GM12878 (cell line): ENCODE measurements around the gene SNURF. TPM values are rescaled to one million over a fixed set of nuclear protein-coding genes. Genes with fewer than 3 reads are reported as not detected.

Source experiments
- ATAC-seq: fragments of 200-7000 bp; cut with Tn5 transposase; 3 replicates; pipeline ENCODE4 v1.9.1; 2020; ENCODE audit warnings: mild to moderate bottlenecking, moderate library complexity
- BruUV-seq: library from RNA; stranded (reverse); fragments of 400-500 nt; replicated peaks from 2 replicates; lab custom pipeline; 2021; lab: Mats Ljungman, UMichigan
- CTCF ChIA-PET: fragments of 300-600 bp; sonication (Branson Sonifier 250); formaldehyde crosslinking; extraction: SDS; loops from one replicate; lab custom pipeline; 2021; ENCODE audit warnings: inconsistent platforms; lab: Yijun Ruan, JAX
- POLR2A ChIA-PET: fragments of 350-600 bp; formaldehyde crosslinking; extraction: SDS; loops from one replicate; lab custom pipeline; 2021; ENCODE audit warnings: inconsistent platforms; lab: Charles Lee
- RAD21 ChIA-PET: fragments of 300-600 bp; sonication (Branson Sonifier 250); formaldehyde crosslinking; loops from one replicate; lab custom pipeline; 2023; ENCODE audit warnings: antibody characterized with exemption; ENCODE audit not compliant: unreplicated experiment; lab: Charles Lee
- SMC1A ChIA-PET: fragments of 300-600 bp; sonication (Branson Sonifier 250); formaldehyde crosslinking; loops from one replicate; lab custom pipeline; 2023; ENCODE audit not compliant: unreplicated experiment, uncharacterized antibody; lab: Charles Lee
- DNase-seq: peaks from one replicate; pipeline ENCODE4 v3.0.0-alpha.2; 2011; ENCODE audit warnings: low read depth, low spot score
- FAIRE-seq: peaks from 3 replicates; lab custom pipeline; 2011; peaks lifted over from hg19 to GRCh38; lab: Jason Lieb, UNC
- H2AFZ ChIP-seq: 2 replicates; pipeline ENCODE4 v1.6.0; 2011; ENCODE audit warnings: low read depth, low read length, control low read depth; ENCODE audit not compliant: control insufficient read depth
- H3K27ac ChIP-seq: 2 replicates; pipeline ENCODE4 v1.5.1; 2011; ENCODE audit warnings: control low read depth; ENCODE audit not compliant: control insufficient read depth, insufficient read depth
- H3K27me3 ChIP-seq, 2 experiments: replicated peaks in 1 of 2; 2 replicates each; pipeline versions ENCODE4 v1.6.0 to v1.6.1; 2011; ENCODE audit warnings: low read length in 1 of 2; ENCODE audit not compliant: control insufficient read depth in 2 of 2, insufficient read depth in 2 of 2
- H3K36me3 ChIP-seq, 2 experiments: 2 replicates each; pipeline ENCODE4 v1.5.1; 2011; ENCODE audit warnings: low read length in 1 of 2; ENCODE audit not compliant: control insufficient read depth in 2 of 2, insufficient read depth in 2 of 2
- H3K4me1 ChIP-seq: 2 replicates; pipeline ENCODE4 v1.6.1; 2011; ENCODE audit warnings: mild to moderate bottlenecking, low read length, moderate library complexity, mixed read lengths; ENCODE audit not compliant: control insufficient read depth, insufficient read depth
- H3K4me2 ChIP-seq: 2 replicates; pipeline ENCODE4 v1.6.0; 2011; ENCODE audit warnings: control low read depth; ENCODE audit not compliant: control insufficient read depth, insufficient read depth
- H3K4me3 ChIP-seq: fragments of 200-600 bp; sonication (generic); 2 replicates; pipeline ENCODE4 v1.5.1; 2016
- H3K79me2 ChIP-seq: 2 replicates; pipeline ENCODE4 v1.6.0; 2011; ENCODE audit warnings: low read length; ENCODE audit not compliant: control insufficient read depth, insufficient read depth
- H3K9ac ChIP-seq: 2 replicates; pipeline ENCODE4 v1.8.0; 2011; ENCODE audit warnings: low read length, control low read depth, mixed read lengths; ENCODE audit not compliant: control insufficient read depth, insufficient read depth
- H3K9me3 ChIP-seq: replicated peaks from 3 replicates; pipeline ENCODE4 v1.5.1; 2011; ENCODE audit warnings: mild to moderate bottlenecking, low read length; ENCODE audit not compliant: control insufficient read depth, insufficient read depth
- H4K20me1 ChIP-seq: 2 replicates; pipeline ENCODE4 v1.6.0; 2011; ENCODE audit not compliant: control insufficient read depth, insufficient read depth
- BACH1 ChIP-seq: fragments of 450-650 bp; IDR thresholded peaks from 2 replicates; pipeline ENCODE4 v1.6.1; 2017; ENCODE audit warnings: mild to moderate bottlenecking, borderline replicate concordance
- CBX3 ChIP-seq: fragments of 200-600 bp; sonication (generic); IDR thresholded peaks from 2 replicates; pipeline ENCODE4 v1.6.1; 2016; ENCODE audit warnings: low read depth, borderline replicate concordance
- KDM1A ChIP-seq: fragments of 200-600 bp; sonication (generic); IDR thresholded peaks from 2 replicates; pipeline ENCODE4 v1.6.1; 2016; ENCODE audit warnings: borderline replicate concordance
- RAD21 ChIP-seq: IDR thresholded peaks from 2 replicates; pipeline ENCODE4 v1.6.1; 2011; ENCODE audit warnings: mild to moderate bottlenecking, low read depth, low read length, moderate library complexity; ENCODE audit not compliant: insufficient read depth
- RAD51 ChIP-seq: fragments of 450-650 bp; IDR thresholded peaks from 2 replicates; pipeline ENCODE4 v1.6.1; 2016; ENCODE audit warnings: moderate library complexity, mild to moderate bottlenecking, inconsistent platforms
- WRNIP1 ChIP-seq: IDR thresholded peaks from 2 replicates; pipeline ENCODE4 v1.6.1; 2011; ENCODE audit warnings: low read depth, low read length, improper control_type of control experiment, borderline replicate concordance
- ZNF687 ChIP-seq: fragments of 450-650 bp; IDR thresholded peaks from 2 replicates; pipeline ENCODE4 v1.6.1; 2017; ENCODE audit warnings: mild to moderate bottlenecking, moderate library complexity
- WGBS: methylation state at CpG from one replicate; pipeline ENCODE4 v1.1.6; 2016; ENCODE audit warnings: low lambda C conversion rate; ENCODE audit not compliant: insufficient replicate concordance, insufficient coverage; ENCODE audit errors: missing lambda C conversion rate; 5-methylcytosine and 5-hydroxymethylcytosine counted together
- in situ Hi-C: fragments of 300-500 bp; cut with MboI; formaldehyde crosslinking; loops from 9 replicates; pipeline ENCODE4 v1.14.3; 2018; ENCODE audit warnings: mixed read lengths
- intact Hi-C: fragments of 100-400 bp; cut with micrococcal nuclease; formaldehyde crosslinking; loops from one replicate; pipeline ENCODE4 v1.14.2; 2022; ENCODE audit not compliant: unreplicated experiment
- polyA plus RNA-seq, 11 experiments: library from polyadenylated mRNA; depleted of rRNA in 4 of 11; unstranded in 6 of 11; stranded (reverse) in 5 of 11; fragments of >200 nt; fragmentation: Nextera tagmentation in 4 of 11; fragmentation: Illumina TruSeq in 1 of 11; extraction: Ambion mirVana in 4 of 11; extraction: Trizol in 1 of 11; gene quantifications; 1 replicate in 1 of 11; 2 replicates in 10 of 11; pipeline versions ENCODE4 v1.2.1 to v1.2.3, GENCODE V29; 2011 to 2016; ENCODE audit warnings: inconsistent platforms in 2 of 11, missing spikeins in 2 of 11, low read depth in 1 of 11
- total RNA-seq, 4 experiments: library from RNA; depleted of rRNA in 3 of 4; stranded (reverse); fragments of >200 nt in 3 of 4; fragmentation: Illumina TruSeq in 1 of 4; extraction: Trizol in 1 of 4; gene quantifications; 2 replicates each; pipeline versions ENCODE4 v1.2.1 to v1.2.3, GENCODE V29; 2013 to 2021
- TF ChIP-seq, protein P1 (sequence below), 3 experiments: IDR thresholded peaks in 2 of 3; conservative IDR thresholded peaks in 1 of 3; 2 replicates each; pipeline ENCODE4 v1.5.1; 2011; ENCODE audit warnings: low read depth in 3 of 3, low read length in 3 of 3, mild to moderate bottlenecking in 3 of 3, control low read depth in 2 of 3, moderate library complexity in 2 of 3, inconsistent platforms in 1 of 3, mixed read lengths in 1 of 3; ENCODE audit not compliant: control insufficient read depth in 2 of 3, insufficient read depth in 1 of 3; ENCODE audit errors: extremely low read depth in 1 of 3
- TF ChIP-seq, protein P2 (sequence below): fragments of 450-650 bp; IDR thresholded peaks from 2 replicates; pipeline ENCODE4 v1.6.1; 2016; ENCODE audit warnings: mild to moderate bottlenecking
- TF ChIP-seq, protein P3 (sequence below): fragments of 150-350 bp; IDR thresholded peaks from 2 replicates; pipeline ENCODE4 v1.6.1; 2014; ENCODE audit warnings: mild to moderate bottlenecking, low read depth, low read length

Gene SNURF
- total and polyA plus RNA-seq, 10 of the 15 experiments (the other 5 are each of a cell fraction or from before 2014, with no cell fraction given), result 2.6 to 25.4 (median 8.9) TPM

- DNase-seq (no peak), FAIRE-seq (no peak)
- Histone ChIP-seq H2AFZ (no peak overlapping the region), H3K4me2 (no peak overlapping the region), H3K9ac (no peak overlapping the region), H3K4me1 (no peaks in the 10 kb centered on the region), H3K27ac (no peak overlapping the region), H3K36me3 (peaks cover 0 to 3% of the 10 kb centered on the region in 2 experiments; a peak in 3 of 4 replicates), H3K27me3 (no peaks in the 10 kb centered on the region), H4K20me1 (no peaks in the 10 kb centered on the region)
- in situ Hi-C loops, result no loop called here
- CTCF ChIA-PET, result no interaction called here
- 23% methylated on average over 3 of the region's 3 CpGs for WGBS
- intact Hi-C loops, result no loop called here
- TF ChIP-seq, protein P1, sequence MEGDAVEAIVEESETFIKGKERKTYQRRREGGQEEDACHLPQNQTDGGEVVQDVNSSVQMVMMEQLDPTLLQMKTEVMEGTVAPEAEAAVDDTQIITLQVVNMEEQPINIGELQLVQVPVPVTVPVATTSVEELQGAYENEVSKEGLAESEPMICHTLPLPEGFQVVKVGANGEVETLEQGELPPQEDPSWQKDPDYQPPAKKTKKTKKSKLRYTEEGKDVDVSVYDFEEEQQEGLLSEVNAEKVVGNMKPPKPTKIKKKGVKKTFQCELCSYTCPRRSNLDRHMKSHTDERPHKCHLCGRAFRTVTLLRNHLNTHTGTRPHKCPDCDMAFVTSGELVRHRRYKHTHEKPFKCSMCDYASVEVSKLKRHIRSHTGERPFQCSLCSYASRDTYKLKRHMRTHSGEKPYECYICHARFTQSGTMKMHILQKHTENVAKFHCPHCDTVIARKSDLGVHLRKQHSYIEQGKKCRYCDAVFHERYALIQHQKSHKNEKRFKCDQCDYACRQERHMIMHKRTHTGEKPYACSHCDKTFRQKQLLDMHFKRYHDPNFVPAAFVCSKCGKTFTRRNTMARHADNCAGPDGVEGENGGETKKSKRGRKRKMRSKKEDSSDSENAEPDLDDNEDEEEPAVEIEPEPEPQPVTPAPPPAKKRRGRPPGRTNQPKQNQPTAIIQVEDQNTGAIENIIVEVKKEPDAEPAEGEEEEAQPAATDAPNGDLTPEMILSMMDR (IDR thresholded peaks at IDR 0.05 in 2 of 3, conservative IDR thresholded peaks at IDR 0.05 in 1 of 3; ENCODE audit: control insufficient read depth in 2 of 3, extremely low read depth in 1 of 3, insufficient read depth in 1 of 3, low read depth in 3 of 3, low read length in 3 of 3), result no peak
- TF ChIP-seq RAD51 (no peak), ZNF687 (no peak), KDM1A (no peak), BACH1 (no peak), CBX3 (no peak), WRNIP1 (no peak), RAD21 (no peak)
- TF ChIP-seq, protein P2, sequence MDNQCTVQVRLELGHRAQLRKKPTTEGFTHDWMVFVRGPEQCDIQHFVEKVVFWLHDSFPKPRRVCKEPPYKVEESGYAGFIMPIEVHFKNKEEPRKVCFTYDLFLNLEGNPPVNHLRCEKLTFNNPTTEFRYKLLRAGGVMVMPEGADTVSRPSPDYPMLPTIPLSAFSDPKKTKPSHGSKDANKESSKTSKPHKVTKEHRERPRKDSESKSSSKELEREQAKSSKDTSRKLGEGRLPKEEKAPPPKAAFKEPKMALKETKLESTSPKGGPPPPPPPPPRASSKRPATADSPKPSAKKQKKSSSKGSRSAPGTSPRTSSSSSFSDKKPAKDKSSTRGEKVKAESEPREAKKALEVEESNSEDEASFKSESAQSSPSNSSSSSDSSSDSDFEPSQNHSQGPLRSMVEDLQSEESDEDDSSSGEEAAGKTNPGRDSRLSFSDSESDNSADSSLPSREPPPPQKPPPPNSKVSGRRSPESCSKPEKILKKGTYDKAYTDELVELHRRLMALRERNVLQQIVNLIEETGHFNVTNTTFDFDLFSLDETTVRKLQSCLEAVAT, result no peak
- TF ChIP-seq, protein P3, sequence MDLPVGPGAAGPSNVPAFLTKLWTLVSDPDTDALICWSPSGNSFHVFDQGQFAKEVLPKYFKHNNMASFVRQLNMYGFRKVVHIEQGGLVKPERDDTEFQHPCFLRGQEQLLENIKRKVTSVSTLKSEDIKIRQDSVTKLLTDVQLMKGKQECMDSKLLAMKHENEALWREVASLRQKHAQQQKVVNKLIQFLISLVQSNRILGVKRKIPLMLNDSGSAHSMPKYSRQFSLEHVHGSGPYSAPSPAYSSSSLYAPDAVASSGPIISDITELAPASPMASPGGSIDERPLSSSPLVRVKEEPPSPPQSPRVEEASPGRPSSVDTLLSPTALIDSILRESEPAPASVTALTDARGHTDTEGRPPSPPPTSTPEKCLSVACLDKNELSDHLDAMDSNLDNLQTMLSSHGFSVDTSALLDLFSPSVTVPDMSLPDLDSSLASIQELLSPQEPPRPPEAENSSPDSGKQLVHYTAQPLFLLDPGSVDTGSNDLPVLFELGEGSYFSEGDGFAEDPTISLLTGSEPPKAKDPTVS, result no peak
- TF ChIP-seq, all 136 proteins: peak for 0
- SMC1A ChIA-PET, result no interaction called here
- no peak overlapping the region for H3K4me3 ChIP-seq
- ATAC-seq, result no peak
- no TSS peak for BruUV-seq
- H3K79me2 ChIP-seq, result no peaks in the 10 kb centered on the region
- no peaks in the 10 kb centered on the region; the same call in 2 of the 3 replicates for H3K9me3 ChIP-seq
- RAD21 ChIA-PET, result no interaction called here
- POLR2A ChIA-PET, result no interaction called here
Observed at GRCh38 chr15:24976932-24977331, 22.1 kb downstream of the SNURF start.
